ENCODE results near the gene PRSS48. TPM values are rescaled to one million over a fixed set of nuclear protein-coding genes. Genes with fewer than 3 reads are reported as not detected.

PRSS48 gene
- total RNA-seq, 3 donors from 2014 or later (not counting 1 experiment from before 2014, with no cell fraction given) = not detected

DNA sequence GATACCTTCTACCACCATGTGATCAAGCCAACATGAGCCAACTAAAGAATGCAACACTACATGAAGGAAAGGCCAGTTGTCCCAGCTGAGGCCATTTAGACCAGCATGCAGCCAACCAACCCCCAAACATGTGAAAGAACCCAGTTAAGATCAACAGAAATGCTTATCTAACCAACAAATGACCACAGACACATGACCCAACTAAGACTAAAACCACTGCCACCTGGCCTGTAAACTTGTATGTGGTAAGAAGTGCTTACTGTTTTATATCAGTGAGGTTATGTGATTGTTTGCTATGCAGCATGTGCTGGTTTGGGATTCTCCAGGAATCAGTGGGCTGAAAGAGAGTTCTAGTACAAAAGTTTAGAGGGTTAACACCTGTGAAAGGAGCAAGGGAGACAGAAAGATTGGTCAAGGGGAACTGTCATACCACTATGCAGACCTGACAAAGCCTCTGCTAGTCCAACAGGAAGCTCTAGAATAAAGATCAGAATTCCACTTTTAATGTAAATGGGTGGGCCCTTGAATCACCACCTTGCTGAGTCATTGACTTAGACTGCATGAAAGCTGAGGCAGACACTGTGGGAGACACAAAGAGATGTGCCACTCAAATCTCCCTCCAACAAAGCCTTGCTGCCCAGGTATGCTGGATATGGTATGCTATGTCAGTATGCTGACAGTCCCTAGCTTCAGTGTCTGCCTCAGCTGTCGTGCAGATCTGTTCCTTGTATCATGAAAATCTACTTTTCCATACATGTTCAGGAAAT, 54.5 kb downstream of the PRSS48 start:
- ATAC-seq = no peak
- Histone ChIP-seq H3K36me3 (ENCODE audit: control insufficient read depth, insufficient read depth, low read length) (no peaks in the 10 kb centered on the region), H3K4me1 (ENCODE audit: control insufficient read depth, insufficient read depth, low read length) (no peaks in the 10 kb centered on the region), H3K4me3 (ENCODE audit: low read length) (no peak overlapping the region), H3K9me3 (ENCODE audit: control insufficient read depth, insufficient read depth, low read length) (no peaks in the 10 kb centered on the region), H3K27ac (ENCODE audit: low read length) (no peak overlapping the region), H3K27me3 (ENCODE audit: control insufficient read depth, insufficient read depth, low read length) (no peaks in the 10 kb centered on the region)
- peaks cover 6 to 12% of the 10 kb centered on the region in 2 donors for H3K27me3 Mint-ChIP-seq (ENCODE audit: low read depth in 2 of 2)
- H3K9me3 Mint-ChIP-seq = peaks cover 2 to 3% of the 10 kb centered on the region in 2 donors
- no peak overlapping the region for H3K27ac Mint-ChIP-seq
- H3K4me1 Mint-ChIP-seq = no peaks in the 10 kb centered on the region
- H3K36me3 Mint-ChIP-seq = no peaks in the 10 kb centered on the region
- no peak for DNase-seq
- WGBS (ENCODE audit: insufficient coverage) = 64% methylated on average over 1 of the region's 1 CpG
- TF ChIP-seq, protein P1, sequence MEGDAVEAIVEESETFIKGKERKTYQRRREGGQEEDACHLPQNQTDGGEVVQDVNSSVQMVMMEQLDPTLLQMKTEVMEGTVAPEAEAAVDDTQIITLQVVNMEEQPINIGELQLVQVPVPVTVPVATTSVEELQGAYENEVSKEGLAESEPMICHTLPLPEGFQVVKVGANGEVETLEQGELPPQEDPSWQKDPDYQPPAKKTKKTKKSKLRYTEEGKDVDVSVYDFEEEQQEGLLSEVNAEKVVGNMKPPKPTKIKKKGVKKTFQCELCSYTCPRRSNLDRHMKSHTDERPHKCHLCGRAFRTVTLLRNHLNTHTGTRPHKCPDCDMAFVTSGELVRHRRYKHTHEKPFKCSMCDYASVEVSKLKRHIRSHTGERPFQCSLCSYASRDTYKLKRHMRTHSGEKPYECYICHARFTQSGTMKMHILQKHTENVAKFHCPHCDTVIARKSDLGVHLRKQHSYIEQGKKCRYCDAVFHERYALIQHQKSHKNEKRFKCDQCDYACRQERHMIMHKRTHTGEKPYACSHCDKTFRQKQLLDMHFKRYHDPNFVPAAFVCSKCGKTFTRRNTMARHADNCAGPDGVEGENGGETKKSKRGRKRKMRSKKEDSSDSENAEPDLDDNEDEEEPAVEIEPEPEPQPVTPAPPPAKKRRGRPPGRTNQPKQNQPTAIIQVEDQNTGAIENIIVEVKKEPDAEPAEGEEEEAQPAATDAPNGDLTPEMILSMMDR (IDR thresholded peaks at IDR 0.05) = no peak
- intact Hi-C loops (cut with micrococcal nuclease) = no loop called here
- no peak overlapping the region for H3K4me3 Mint-ChIP-seq

DNA sequence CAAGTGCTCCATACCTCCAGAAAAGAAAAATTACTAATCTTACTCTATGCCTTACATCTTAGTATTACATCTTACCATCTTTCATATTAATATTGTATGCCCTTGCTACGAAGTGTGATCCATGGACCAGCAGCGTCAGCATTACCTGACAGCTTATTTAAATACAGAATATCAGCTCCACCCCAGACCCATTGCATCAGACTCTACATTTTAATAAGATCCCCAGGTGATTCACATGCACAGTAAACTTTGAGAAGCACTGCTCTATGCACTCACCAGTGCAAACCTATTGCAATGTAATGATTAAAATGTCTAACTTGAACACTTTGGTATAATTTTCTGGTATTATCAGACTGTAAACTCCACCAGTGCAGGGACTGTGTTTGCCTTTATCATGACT, 62.5 kb downstream of the PRSS48 start:
- TF ChIP-seq, protein P1 (IDR thresholded peaks at IDR 0.05) = no peak

DNA sequence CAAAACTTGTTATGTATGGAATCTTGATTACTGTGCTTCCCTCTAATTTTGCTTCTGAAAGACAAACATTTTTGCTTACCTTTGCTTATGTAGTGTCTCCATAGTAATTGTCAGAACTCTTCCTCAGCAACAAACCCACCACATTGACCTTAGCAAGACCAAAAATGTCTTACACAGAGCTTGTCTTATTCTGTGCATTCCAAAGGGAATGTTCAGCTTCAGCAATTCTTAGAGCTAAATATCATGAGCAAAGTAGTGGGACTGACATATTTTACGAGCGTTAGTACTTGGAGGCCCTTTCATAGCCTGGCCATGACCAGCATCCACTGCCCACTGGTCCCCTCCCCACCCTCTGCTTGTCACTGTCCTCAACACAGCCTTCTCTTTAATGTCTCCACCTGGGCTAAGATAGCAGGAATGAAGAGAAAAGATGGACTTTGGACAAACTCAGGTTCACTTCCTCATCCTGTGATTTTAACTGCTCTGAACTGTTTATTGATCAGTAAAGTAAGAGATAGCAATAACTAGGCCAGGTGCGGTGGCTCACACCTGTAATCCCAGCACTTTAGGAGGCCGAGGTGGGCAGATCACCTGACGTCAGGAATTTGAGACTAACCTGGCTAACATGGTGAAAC, 63.9 kb downstream of the PRSS48 start:
- Mint-ChIP-seq H3K27ac (no peak overlapping the region), H3K4me1 (no peaks in the 10 kb centered on the region), H3K27me3 (ENCODE audit: low read depth in 2 of 2) (peaks cover 0 to 4% of the 10 kb centered on the region in 2 donors), H3K4me3 (no peak overlapping the region), H3K36me3 (no peaks in the 10 kb centered on the region), H3K9me3 (no peaks in the 10 kb centered on the region)
- Histone ChIP-seq H3K27ac (ENCODE audit: low read length) (no peak overlapping the region), H3K4me3 (ENCODE audit: low read length) (no peak overlapping the region), H3K36me3 (ENCODE audit: control insufficient read depth, insufficient read depth, low read length) (no peaks in the 10 kb centered on the region), H3K27me3 (ENCODE audit: control insufficient read depth, insufficient read depth, low read length) (no peaks in the 10 kb centered on the region), H3K4me1 (ENCODE audit: control insufficient read depth, insufficient read depth, low read length) (no peaks in the 10 kb centered on the region), H3K9me3 (ENCODE audit: control insufficient read depth, insufficient read depth, low read length) (no peaks in the 10 kb centered on the region)
- TF ChIP-seq, protein P1 (IDR thresholded peaks at IDR 0.05) = no peak
- ATAC-seq (no peak), DNase-seq (no peak)
- intact Hi-C loops (cut with micrococcal nuclease) = no loop called here
- 100% methylated on average over 5 of the region's 5 CpGs for WGBS (ENCODE audit: insufficient coverage)

More for the DNA sequence above, 62.5 kb downstream of the PRSS48 start:
- Histone ChIP-seq H3K27me3 (ENCODE audit: control insufficient read depth, insufficient read depth, low read length) (no peaks in the 10 kb centered on the region), H3K9me3 (ENCODE audit: control insufficient read depth, insufficient read depth, low read length) (no peaks in the 10 kb centered on the region), H3K27ac (ENCODE audit: low read length) (no peak overlapping the region), H3K4me1 (ENCODE audit: control insufficient read depth, insufficient read depth, low read length) (no peaks in the 10 kb centered on the region), H3K4me3 (ENCODE audit: low read length) (no peak overlapping the region), H3K36me3 (ENCODE audit: control insufficient read depth, insufficient read depth, low read length) (no peaks in the 10 kb centered on the region)
- Mint-ChIP-seq H3K9me3 (no peaks in the 10 kb centered on the region), H3K4me3 (no peak overlapping the region), H3K27me3 (ENCODE audit: low read depth in 2 of 2) (peaks cover 0 to 4% of the 10 kb centered on the region in 2 donors), H3K27ac (no peak overlapping the region), H3K4me1 (no peaks in the 10 kb centered on the region), H3K36me3 (no peaks in the 10 kb centered on the region)
- ATAC-seq (no peak), DNase-seq (no peak)
- WGBS (ENCODE audit: insufficient coverage) = 87% methylated on average over 2 of the region's 2 CpGs
- intact Hi-C loops (cut with micrococcal nuclease) = no loop called here

Other genes starting within 250 kb of the PRSS48 start
- gene RPS3A, start 177.5 kb upstream of the PRSS48 start, total RNA-seq = 1,000 to 10,000 TPM; 1,074 to 1,354 (median 1,315) TPM
- gene SH3D19, start 48.4 kb downstream of the PRSS48 start, total RNA-seq = under 1 TPM in 1 of 3 donors, not detected in 2; 0.13 TPM
- gene FHIP1A, start 132.0 kb downstream of the PRSS48 start, total RNA-seq = 1 to 10 TPM in 1 of 3 donors, under 1 TPM in 1, not detected in 1; 0.49 to 3.0 TPM

Measured in natural killer cell (primary cell).